GM18519 (cell line): ENCODE measurements around the gene SLC2A1.
A peak's percentile ranks its signal among the peaks of the same experiment; 100 is the strongest.
"Not testable (repeated sequence)": the region's sequence is repeated elsewhere in the genome, so short reads cannot be mapped to it uniquely, and the experiment has no call there.

Source experiments
- ATAC-seq: cut with Tn5 transposase; IDR thresholded peaks from one replicate; pipeline ENCODE4 v1.9.1; 2021; ENCODE audit warnings: mild to moderate bottlenecking, moderate library complexity; ENCODE audit not compliant: unreplicated experiment, low FRiP score

SLC2A1 gene

DNA sequence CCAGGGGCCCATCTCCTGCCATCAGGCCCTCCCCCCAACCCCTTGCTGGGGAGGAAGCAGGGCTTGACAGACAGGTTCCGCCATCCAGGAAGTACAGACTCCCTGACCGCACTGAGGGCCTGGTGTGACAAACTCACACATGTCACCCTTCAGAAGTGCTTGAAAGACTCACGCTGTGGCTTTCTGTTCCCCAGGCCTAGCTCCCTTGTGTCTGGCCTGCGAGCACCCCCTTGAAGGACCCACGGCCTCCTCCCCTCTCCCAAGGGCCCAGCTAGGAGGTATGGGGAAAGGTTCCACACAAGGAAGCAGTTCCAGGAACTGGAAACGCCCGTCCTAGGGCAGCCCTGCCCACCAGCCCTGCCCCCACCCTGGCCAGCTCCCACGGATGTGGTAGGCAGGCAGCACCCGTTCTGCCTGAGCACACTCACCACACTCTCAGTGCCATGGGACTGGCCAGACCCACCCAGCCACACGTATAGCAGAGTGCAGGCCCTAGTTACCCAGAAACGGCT is 26.7 kb downstream of the SLC2A1 start:
- ATAC-seq = no peak

DNA sequence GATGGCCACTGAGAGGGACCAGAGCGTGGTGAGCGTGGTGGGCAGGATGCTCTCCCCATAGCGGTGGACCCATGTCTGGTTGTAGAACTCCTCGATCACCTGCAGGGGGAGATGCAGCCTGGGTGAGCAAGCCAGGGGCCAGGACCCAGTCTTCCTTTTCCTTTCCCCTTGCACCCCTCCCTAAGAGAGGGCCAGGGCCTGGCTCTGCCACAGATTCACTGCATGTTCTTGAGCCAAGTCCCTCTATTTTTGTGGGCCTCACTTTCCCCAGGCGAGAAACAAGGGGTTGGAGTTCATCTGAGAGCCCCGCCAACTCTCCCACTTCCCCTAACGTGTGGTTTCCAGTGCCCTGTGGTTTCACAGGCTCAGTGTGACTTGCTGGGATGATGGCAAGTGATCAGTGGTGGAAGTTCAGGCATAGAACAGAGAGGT is 27.5 kb downstream of the SLC2A1 start:
- no peak for ATAC-seq

DNA sequence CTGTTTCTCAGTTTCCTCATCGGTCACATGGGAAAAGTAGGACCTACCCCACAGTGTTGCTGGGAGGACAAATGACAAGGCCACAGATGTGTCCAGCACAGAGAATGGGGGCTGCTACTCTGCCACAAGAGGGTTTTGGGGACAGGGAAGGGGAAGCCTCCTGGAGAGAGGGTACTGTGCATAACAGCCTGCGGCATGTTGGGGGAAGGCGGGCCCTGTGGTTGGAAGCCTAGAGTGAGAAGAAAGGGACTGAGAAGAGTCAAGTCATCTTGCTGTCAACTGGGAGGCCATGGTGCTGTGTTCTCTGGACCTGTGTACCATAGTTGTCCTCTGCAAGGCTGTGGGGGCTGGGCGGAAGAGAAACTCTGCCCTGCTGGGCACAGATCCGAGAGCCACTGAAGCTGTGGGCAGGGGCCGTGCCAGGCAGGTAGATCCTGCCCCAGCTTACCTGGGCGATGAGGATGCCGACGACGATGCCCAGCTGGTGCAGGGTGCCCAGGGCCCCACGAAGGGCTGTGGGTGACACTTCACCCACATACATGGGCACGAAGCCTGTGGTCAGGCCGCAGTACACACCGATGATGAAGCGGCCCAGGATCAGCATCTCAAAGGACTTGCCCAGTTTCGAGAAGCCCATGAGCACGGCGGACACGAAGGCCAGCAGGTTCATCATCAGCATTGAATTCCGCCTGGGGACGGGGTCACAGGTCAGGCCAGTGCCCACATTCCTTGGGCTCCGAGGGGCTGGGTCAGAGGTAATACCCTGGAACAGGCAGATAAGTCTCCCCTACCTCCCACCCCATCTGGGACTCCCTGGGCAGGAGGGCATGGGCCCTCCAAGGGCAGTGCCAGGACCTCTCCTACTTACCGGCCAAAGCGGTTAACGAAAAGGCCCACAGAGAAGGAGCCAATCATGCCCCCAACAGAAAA is 28.2 kb downstream of the SLC2A1 start:
- ATAC-seq = no peak

DNA sequence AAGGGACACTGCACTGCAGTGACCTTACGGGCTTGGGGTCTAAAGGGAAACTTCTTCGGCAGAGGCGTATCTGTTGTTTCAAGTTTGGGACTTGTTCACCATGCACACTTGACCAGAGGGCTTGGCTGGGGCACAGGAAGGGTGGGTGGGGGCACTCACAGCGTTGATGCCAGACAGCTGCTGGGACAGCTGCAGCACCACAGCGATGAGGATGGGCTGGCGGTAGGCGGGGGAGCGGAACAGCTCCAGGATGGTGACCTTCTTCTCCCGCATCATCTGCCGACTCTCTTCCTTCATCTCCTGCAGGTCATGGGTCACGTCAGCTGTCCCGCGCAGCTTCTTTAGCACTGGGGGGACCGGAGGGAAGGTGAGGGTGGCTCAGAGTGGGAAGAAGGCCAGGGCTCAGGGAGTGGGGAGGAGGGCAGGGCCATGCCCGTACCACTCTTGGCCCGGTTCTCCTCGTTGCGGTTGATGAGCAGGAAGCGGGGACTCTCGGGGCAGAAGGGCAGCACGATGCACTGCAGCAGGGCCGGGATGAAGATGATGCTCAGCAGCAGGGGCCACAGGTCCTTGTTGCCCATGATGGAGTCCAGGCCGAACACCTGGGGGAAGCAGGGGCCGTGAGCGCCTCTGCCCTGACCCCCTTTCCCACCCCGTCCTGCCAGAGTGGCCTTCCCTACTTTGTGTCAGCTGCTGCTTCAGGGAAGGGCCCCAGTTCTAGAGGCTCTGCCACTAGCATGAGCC is 29.1 kb downstream of the SLC2A1 start:
- no peak for ATAC-seq

GRCh38 chr1:42928859-42929258 is 29.8 kb downstream of the SLC2A1 start:
- ATAC-seq = no peak

DNA sequence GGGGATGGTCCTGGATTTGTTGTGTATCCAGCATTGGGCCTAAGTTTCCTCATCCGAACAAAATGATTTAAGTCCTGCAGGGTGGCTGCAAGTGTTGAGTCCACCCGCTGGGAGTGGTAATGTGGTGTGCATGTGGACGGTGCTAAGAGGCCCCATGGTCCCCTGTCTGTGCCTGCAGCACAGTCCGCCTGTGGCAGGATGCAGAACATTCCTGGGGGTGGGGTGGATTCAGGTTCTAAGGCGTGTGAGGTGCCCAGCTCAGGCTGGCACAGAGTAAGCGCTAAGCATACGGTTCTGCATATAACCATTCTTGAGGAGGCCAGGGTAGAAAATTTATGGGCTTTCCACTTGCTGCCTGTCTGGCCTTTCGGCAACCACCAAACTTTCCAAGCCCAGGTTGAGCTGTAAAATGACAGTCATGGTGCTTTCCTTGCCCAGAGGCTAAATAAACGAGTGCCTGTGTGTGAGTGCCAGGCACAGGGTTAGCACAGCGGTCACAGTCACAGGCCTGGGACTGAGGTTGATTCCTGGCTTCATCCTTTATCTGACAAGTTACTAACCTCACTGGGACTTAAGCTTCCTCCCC is 30.7 kb downstream of the SLC2A1 start:
- ATAC-seq = no peak

DNA sequence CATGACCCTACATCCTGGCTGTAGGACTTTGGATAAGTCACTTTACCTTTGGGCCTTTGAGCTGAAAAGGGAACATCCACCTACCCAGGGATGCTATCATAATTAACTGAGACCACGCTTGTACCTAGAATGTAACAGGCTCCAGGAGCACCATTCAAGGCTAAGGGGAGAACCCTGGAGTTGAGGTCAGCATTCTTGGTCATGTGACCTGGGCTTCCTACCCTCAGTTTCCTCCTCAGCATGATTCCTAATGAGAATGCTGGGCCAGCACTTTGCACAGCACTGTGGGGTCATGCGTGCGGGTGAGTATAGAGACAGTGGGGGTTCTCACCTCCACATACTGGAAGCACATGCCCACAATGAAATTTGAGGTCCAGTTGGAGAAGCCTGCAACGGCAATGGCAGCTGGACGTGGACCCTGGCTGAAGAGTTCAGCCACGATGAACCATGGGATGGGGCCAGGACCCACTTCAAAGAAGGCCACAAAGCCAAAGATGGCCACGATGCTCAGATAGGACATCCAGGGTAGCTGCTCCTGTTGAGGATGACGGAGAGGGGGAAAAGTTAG is 31.3 kb downstream of the SLC2A1 start:
- ATAC-seq = no peak

GRCh38 chr1:42926879-42927242 is 31.8 kb downstream of the SLC2A1 start:
- ATAC-seq = no peak

DNA sequence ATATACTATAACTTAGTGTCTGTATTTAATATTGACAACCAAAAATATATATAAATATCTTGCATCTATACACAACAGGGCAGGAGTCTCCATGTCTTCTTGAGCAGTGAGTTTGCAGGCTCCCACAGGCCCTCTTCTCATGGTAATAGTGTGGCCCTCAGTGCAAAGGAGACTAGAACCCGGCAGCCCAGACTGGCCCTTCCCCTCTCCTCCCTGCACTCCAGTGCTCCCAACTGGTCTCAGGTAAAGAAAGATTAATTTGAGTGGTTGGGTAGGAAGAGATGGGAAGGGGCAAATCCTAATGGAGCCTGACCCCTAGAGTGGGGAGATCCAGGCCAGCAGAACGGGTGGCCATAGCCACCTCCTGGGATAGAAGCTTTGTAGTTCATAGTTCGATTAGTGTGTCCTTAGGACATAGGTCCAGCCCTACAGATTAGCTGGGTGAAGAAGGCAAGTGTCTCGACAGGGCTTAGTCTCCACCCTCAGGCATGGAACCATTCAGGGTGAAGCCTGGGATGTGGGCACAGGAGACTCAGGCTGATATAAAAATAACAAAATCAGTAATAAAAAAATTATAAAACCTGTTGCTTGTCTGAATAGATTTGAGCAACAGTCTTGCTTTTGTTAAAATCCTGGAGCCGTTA is 32.3 kb downstream of the SLC2A1 start:
- no peak for ATAC-seq

DNA sequence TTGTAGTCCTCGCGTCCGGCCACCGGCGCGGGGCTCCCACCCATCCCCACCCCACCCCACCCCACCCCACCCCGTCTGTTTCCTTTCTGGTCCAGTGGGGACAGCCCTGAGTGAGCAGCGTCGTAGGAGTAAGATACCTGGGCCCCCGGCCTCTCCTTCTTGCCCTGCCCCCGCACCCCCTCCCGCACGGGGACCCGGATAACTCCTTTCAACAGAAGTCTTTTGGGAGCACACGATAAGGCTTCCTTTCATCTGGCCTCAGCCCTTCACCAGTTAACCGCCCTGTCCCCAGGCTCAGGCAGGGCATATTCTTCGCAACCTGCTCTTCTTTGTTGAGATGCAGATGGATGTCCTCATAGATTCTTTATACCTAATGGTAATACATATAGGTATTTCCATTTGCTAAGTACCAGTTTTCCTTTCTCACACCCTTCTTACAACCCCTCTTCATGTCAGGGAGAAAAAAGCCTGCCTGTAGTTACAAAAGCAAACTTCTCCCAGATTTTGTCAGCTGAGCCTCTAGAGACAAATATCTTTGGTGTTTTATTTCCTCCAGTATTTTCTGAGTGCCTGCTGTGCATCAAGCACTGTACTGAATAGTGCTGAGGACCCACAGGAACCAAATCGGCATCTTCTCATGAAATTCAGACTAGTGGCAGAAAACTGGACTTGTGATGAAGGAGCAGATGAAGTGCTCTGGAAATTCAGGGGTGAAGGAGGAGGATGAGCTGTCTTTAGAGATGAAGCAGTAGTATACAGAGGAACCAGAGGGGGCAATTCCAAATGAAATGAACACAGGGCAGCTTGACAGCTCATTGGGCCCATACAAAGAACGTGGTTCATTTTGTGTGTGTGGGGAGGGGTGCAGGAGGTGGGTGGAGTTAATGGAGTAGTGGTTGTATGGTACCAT is 33.6 kb downstream of the SLC2A1 start:
- no peak for ATAC-seq

GRCh38 chr1:42924082-42924850 is 34.4 kb downstream of the SLC2A1 start:
- ATAC-seq = peak; percentile 62

DNA sequence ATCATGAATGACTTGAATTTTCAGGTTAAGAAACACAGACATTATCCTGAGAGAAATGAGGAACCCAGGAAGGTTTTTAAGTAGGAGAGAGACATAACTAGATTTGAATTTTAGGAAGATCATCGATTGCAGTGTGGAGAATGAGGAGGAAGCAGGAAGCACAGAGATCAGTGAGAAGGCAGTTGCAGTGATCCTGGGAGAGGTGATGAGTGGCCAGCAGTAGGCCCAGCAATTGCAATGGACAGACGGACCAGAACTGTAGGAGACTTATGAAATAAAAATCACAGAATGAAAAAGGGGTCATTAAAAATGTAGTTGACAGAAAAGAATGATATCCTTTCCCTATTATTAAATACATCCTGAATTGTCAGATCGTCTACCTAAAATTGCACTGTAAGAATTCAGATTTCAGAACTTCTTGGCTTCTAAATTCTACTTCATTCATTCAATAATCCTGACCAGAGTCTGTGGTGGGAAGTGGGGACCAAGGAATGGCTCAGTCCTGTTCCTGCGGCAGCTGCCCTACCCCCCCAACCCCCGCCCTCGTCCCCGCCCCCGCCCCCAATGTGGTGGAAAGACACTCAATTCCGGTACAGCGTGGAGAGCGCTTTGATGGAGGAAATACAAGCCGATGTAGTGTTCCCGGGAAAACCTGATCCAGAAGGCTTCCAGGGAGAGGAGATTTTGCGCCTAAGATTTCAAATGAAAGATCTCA is 35.1 kb downstream of the SLC2A1 start:
- no peak for ATAC-seq

DNA sequence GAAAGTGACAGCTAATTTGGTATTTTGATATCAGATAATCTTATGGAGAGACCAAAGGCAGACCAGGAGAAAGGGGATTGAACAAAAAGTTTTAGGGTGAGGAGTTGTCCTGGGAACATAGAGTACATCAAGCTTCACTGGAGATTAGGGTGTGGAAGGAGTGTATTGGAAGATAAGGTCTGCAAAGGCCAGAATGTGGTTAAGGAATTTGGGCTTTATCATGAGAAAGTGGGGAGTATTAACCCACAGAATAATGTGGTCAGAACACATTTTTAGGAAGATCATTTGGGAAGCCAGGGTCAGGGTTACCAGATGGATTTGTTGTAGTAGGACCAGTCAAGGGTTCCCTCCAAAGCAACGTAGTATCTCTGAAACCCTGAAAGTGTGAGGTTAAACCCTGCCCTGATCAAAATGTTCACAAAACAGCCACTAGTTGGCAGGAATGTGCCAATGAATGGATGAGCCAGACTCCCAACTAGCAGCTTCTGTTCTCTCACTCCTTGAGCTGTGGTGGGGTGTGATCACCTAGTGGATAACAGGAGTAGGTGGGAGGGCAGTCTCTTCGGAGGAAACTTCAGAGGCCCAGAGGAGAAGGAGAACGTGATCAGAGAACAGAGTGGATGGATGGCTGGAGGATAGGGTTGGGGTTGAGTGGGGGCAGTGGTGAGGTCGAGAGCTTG is 35.8 kb downstream of the SLC2A1 start:
- ATAC-seq = no peak

- no peak for ATAC-seq
Measured at GRCh38 chr1:42921769-42922168, 36.9 kb downstream of the SLC2A1 start.

DNA sequence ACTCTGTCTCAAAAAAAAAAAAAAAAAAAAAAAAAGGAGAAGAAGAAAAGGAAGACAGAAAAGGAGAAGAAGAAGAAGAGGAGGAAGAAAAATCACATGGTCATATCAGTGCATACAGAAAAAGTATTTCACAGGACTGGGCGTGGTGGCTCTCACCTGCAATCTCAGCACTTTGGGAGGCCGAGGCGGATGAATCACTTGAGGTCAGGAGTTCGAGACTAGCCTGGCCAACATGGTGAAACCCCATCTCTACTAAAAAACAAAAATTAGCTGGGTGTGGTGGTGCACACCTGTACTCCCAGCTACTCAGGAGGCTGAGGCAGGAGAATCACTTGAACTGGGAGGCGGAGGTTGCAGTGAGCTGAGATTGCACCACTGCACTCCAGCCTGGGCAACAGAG is 39.0 kb downstream of the SLC2A1 start:
- not testable (repeated sequence) for ATAC-seq

DNA sequence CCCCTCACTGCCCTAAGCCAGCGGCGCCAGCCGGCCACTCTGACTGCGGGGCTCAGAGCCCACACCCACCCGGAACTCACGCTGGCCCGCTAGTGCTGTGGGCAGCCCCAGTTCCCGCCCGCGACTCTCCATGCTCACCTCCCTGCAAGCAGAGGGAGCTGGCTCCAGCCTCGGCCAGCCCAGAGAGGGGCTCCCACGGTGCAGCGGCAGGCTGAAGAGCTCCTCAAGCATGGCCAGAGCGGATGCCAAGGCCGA is 41.5 kb downstream of the SLC2A1 start:
- no peak for ATAC-seq

DNA sequence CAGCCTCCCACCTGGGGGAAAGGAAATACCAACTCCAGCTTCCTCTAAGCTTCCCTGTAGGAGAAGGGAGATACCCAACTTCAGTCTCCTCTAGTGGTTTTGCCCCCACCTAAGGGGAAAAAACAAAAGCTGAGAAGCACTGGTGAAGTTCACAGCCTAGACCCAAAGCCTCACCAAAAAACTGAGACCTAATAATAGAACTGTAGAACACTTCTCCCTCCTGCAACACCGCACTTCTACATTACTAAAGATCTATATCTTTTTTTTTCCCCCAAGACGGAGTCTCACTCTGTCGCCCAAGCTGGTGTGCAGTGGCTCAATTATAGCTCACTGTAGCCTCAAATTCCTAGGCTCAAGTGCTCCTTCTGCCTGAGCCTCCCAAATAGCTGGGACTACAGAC is 43.2 kb downstream of the SLC2A1 start:
- ATAC-seq = no peak
